ENCODE measurements around the gene CNN3. TPM values are rescaled to one million over a fixed set of nuclear protein-coding genes. Genes with fewer than 3 reads are reported as not detected.
A peak's percentile ranks its signal among the peaks of the same experiment; 100 is the strongest.

CNN3 gene
- total and polyA plus RNA-seq, 2 of the 4 experiments (the other 2 are of a cell fraction) = 249 to 552 TPM

DNA sequence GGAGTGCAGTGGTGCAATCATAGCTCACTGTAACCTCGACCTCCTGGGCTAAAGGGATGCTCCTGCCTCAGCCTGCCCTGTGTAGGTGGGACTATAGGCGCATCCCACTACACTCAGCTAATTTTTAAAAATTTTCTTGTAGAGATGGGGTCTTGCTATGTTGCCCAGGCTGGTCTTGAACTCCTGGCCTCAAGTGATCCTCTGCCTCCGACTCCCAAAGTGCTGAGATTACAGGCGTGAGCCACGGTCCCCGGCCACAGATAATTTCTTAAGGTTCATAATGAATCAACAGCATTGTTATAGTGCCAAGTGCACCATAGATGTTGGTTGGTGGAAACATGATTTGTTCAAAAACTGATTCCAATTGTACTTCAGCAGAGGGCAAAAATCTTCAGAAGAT lies 42.2 kb upstream of the CNN3 start:
- ATAC-seq (ENCODE audit: low read depth) (no peak), DNase-seq (no peak)
- no TSS peak for BruUV-seq (replicated peaks)
- H3K4me1 ChIP-seq (ENCODE audit: control insufficient read depth, insufficient read depth, low read length) = peaks cover 12% of the 10 kb centered on the region
- H3K9ac ChIP-seq (ENCODE audit: low read depth, low read length) = no peak overlapping the region
- H2BK15ac ChIP-seq (ENCODE audit: low read depth, low read length) = peak overlapping the region; percentile 58; the same call in 1 of the 3 replicates
- WGBS, 2 experiments (ENCODE audit: extremely low coverage in 2 of 2, insufficient read length in 1 of 2) = no CpG with 5 or more reads among the region's 6 CpGs
- no peak overlapping the region for H3K27ac ChIP-seq (ENCODE audit: insufficient read depth, low read length)
- H3K14ac ChIP-seq (replicated peaks; ENCODE audit: low read depth, low read length) = no peak overlapping the region
- 0 out of 2 replicates have a peak, but pooled peaks cover 2% of the 10 kb centered on the region for H3K9me1 ChIP-seq (ENCODE audit: insufficient read depth, low read length)
- in situ Hi-C loops (cut with MboI; ENCODE audit: low sequenced_read_pairs) (no loop called here), dilution Hi-C loops (cut with HindIII; ENCODE audit: low sequenced_read_pairs, unreplicated experiment) (no loop called here), intact Hi-C loops (cut with micrococcal nuclease) (no loop called here)
- H3K56ac ChIP-seq (ENCODE audit: extremely low read depth, insufficient read depth, low read length) = no peak overlapping the region
- no peak overlapping the region for H2BK5ac ChIP-seq (ENCODE audit: low read depth, low read length, poor library complexity, severe bottlenecking)
- no peak overlapping the region for H4K91ac ChIP-seq (ENCODE audit: insufficient read depth, low read depth, low read length)
- no peaks in the 10 kb centered on the region for H4K20me1 ChIP-seq (ENCODE audit: insufficient read depth, low read length)
- no peaks in the 10 kb centered on the region for H3K27me3 ChIP-seq (ENCODE audit: control insufficient read depth, insufficient read depth, low read length)
- H3K4me3 ChIP-seq (ENCODE audit: insufficient read depth, low read depth, low read length) = no peak overlapping the region
- CTCF ChIA-PET = no interaction called here
- H3K36me3 ChIP-seq (ENCODE audit: control insufficient read depth, insufficient read depth, low read length) = no peaks in the 10 kb centered on the region
- H2AFZ ChIP-seq (replicated peaks; ENCODE audit: low read length, poor library complexity) = no peak overlapping the region
- H3K23ac ChIP-seq (ENCODE audit: low read depth, low read length) = no peak overlapping the region
- H2BK20ac ChIP-seq (ENCODE audit: low read depth, low read length) = no peak overlapping the region
- TF ChIP-seq, protein P1, sequence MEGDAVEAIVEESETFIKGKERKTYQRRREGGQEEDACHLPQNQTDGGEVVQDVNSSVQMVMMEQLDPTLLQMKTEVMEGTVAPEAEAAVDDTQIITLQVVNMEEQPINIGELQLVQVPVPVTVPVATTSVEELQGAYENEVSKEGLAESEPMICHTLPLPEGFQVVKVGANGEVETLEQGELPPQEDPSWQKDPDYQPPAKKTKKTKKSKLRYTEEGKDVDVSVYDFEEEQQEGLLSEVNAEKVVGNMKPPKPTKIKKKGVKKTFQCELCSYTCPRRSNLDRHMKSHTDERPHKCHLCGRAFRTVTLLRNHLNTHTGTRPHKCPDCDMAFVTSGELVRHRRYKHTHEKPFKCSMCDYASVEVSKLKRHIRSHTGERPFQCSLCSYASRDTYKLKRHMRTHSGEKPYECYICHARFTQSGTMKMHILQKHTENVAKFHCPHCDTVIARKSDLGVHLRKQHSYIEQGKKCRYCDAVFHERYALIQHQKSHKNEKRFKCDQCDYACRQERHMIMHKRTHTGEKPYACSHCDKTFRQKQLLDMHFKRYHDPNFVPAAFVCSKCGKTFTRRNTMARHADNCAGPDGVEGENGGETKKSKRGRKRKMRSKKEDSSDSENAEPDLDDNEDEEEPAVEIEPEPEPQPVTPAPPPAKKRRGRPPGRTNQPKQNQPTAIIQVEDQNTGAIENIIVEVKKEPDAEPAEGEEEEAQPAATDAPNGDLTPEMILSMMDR (conservative IDR thresholded peaks at IDR 0.05; ENCODE audit: low read depth, low read length) = no peak
- TF ChIP-seq BHLHE40 (IDR thresholded peaks at IDR 0.05; ENCODE audit: low read depth, low read length) = no peak
- no peak for TF ChIP-seq MAFK (IDR thresholded peaks at IDR 0.05; ENCODE audit: low read depth, low read length)
- no peak for TF ChIP-seq MXI1 (IDR thresholded peaks at IDR 0.05; ENCODE audit: borderline replicate concordance, low read depth, low read length)
- TF ChIP-seq RAD21 (IDR thresholded peaks at IDR 0.05; ENCODE audit: low read length) = no peak
- TF ChIP-seq NFE2L2 (IDR thresholded peaks at IDR 0.05; ENCODE audit: low read depth, low read length) = no peak
- TF ChIP-seq CEBPB (IDR thresholded peaks at IDR 0.05; ENCODE audit: low read depth, low read length) = no peak
- TF ChIP-seq RFX5 (IDR thresholded peaks at IDR 0.05; ENCODE audit: low read depth, low read length) = no peak
- TF ChIP-seq CHD1 (IDR thresholded peaks at IDR 0.05; ENCODE audit: low read depth, low read length) = no peak
- TF ChIP-seq, protein P2, sequence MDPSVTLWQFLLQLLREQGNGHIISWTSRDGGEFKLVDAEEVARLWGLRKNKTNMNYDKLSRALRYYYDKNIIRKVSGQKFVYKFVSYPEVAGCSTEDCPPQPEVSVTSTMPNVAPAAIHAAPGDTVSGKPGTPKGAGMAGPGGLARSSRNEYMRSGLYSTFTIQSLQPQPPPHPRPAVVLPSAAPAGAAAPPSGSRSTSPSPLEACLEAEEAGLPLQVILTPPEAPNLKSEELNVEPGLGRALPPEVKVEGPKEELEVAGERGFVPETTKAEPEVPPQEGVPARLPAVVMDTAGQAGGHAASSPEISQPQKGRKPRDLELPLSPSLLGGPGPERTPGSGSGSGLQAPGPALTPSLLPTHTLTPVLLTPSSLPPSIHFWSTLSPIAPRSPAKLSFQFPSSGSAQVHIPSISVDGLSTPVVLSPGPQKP (IDR thresholded peaks at IDR 0.05; ENCODE audit: borderline replicate concordance, low read depth, low read length) = no peak
- no peak for TF ChIP-seq FOS (IDR thresholded peaks at IDR 0.05; ENCODE audit: low read depth, low read length)
- TF ChIP-seq SMC3 (IDR thresholded peaks at IDR 0.05; ENCODE audit: low read depth, low read length) = no peak
- TF ChIP-seq MAZ (IDR thresholded peaks at IDR 0.05; ENCODE audit: borderline replicate concordance, low read depth, low read length) = no peak
- TF ChIP-seq, protein P3, sequence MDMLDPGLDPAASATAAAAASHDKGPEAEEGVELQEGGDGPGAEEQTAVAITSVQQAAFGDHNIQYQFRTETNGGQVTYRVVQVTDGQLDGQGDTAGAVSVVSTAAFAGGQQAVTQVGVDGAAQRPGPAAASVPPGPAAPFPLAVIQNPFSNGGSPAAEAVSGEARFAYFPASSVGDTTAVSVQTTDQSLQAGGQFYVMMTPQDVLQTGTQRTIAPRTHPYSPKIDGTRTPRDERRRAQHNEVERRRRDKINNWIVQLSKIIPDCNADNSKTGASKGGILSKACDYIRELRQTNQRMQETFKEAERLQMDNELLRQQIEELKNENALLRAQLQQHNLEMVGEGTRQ (IDR thresholded peaks at IDR 0.05; ENCODE audit: low read depth, low read length) = no peak
- TF ChIP-seq RCOR1 (IDR thresholded peaks at IDR 0.05; ENCODE audit: insufficient replicate concordance, low read length) = no peak
- TF ChIP-seq POLR2A (IDR thresholded peaks at IDR 0.05; ENCODE audit: low read depth, low read length) = no peak
- H3K18ac ChIP-seq (ENCODE audit: low read depth, low read length) = no peak overlapping the region
- H3K4ac ChIP-seq (ENCODE audit: low read depth, low read length) = no peak overlapping the region
- peak overlapping the region; percentile 39; the same call in 1 of the 2 replicates for H2BK120ac ChIP-seq (ENCODE audit: low read depth, low read length)
- H3K9me3 ChIP-seq (ENCODE audit: control insufficient read depth, insufficient read depth, low read length) = no peaks in the 10 kb centered on the region
- POLR2A ChIA-PET (ENCODE audit: unreplicated experiment) = no interaction called here
- no peak overlapping the region for H4K8ac ChIP-seq (ENCODE audit: low read depth in 2 of 2, low read length in 2 of 2)
- H3K79me1 ChIP-seq (ENCODE audit: low read depth in 1 of 2, low read length in 2 of 2) = no peaks in the 10 kb centered on the region; a peak in 1 of 4 replicates
- no peak overlapping the region for H4K5ac ChIP-seq (ENCODE audit: low read depth, low read length)
- H3K4me2 ChIP-seq (ENCODE audit: low read depth, low read length) = no peak overlapping the region
- no peak overlapping the region for H2AK5ac ChIP-seq (ENCODE audit: low read depth, low read length)
- H2AK9ac ChIP-seq (replicated peaks; ENCODE audit: low read depth, low read length, poor library complexity) = no peak overlapping the region

Measured in IMR-90 (cell line).